HG03175 (cell line): Measurements from ENCODE around the gene DENND4B.
A peak's percentile ranks its signal among the peaks of the same experiment; 100 is the strongest.

Experiments
- ATAC-seq: cut with Tn5 transposase; IDR thresholded peaks from one replicate; pipeline ENCODE4 v1.9.1; 2021; ENCODE audit warnings: mild to moderate bottlenecking, moderate library complexity; ENCODE audit not compliant: unreplicated experiment

DENND4B gene

GRCh38 chr1:153973071-153973470 lies 26.6 kb upstream of the DENND4B start:
- ATAC-seq = no peak

- ATAC-seq = no peak
These were observed 23.8 kb upstream of the DENND4B start for GRCh38 chr1:153970346-153970745.

DNA sequence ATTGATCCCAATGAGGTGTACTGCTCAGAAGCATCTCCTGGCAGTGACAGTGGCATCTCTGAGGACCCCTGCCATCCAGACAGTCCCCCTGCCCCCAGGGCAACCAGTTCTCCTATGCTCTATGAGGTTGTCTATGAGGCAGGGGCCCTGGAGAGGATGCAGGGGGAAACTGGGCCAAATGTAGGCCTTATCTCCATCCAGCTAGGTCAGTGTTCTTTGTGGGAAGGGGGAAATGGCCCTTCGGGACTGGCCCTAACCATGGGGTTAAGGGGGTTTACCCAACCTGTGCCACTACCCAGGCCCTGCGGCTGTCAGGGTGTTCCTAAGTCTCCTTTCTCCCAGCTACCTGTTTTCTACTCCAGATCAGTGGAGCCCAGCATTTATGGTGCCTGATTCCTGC lies 22.5 kb upstream of the DENND4B start:
- ATAC-seq = no peak

- ATAC-seq = no peak
These were observed 21.9 kb upstream of the DENND4B start for GRCh38 chr1:153968408-153968807.

GRCh38 chr1:153968000-153968363 lies 21.5 kb upstream of the DENND4B start:
- no peak for ATAC-seq

DNA sequence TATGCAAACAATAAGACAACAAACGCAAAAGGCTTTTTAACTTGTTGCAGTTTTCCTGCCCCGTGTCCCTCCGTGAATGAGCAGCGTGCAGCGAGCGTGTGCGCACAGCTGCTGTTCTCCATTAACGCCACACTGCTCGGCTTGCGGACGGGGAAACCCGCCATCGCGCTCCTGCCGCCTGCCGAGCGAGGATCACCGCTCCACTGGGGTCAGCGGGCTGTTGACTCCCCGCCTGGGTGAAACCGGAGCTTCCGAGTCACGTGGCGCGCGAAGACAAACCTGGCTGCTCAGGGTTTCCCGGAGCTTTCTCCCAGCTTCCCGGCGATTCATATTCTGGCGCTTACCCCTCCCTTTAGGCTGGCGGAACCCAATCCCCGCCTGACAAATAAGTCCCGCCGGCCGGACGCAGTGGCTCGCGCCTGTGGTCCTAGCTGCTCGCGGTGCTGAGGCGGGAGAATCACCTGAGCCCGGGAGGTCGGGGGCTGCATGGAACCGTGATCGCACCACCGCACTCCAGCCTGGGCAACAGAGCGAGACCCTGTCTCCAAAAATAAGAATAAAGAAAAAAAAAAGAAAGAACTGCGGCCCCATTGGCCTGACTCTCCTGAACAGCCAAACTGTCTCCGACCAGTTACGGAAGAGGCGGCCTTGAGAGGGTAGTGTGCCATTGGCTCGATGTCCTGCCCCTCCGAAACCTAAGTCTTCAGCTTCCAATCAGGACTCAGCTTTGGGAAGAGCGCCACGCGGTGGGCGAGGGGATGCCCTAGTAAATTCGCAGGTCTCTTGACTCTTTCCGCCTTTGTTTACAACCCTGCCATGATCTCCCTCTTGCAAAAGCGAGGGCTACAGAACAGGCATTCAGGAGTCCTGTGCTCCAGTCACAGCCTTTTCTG lies 20.8 kb upstream of the DENND4B start, which contains the start of gene CREB3L4:
TSS of gene CREB3L4 (plus strand) at position 796 of the 893 bp plus-strand sequence. CDS start 624 bp downstream, outside the sequence.
- peak; percentile 76 for ATAC-seq

DNA sequence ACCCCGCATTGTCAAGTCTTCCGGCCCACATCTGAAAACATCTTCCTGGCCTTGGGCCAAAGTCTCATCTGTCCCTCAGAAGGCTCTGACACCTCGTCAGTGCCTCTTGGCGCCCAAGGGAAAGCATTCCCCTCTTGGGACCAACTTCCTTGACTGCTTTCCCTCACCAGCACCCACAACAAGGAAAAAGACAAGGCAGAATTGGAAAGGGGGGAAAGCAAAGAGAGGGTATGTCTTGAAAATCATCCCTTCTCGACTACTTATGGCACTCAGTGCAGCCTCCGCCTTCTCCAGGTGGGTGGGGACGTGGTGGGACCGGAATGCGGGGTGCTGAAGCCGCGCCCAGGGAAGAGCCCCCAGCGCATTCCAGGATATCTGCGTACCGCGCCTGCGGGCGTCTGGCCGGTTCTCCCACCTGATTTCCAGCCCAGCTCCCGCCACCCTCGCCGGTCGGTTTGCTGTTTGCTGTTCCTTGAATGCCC lies 17.4 kb upstream of the DENND4B start:
- ATAC-seq = no peak

DNA sequence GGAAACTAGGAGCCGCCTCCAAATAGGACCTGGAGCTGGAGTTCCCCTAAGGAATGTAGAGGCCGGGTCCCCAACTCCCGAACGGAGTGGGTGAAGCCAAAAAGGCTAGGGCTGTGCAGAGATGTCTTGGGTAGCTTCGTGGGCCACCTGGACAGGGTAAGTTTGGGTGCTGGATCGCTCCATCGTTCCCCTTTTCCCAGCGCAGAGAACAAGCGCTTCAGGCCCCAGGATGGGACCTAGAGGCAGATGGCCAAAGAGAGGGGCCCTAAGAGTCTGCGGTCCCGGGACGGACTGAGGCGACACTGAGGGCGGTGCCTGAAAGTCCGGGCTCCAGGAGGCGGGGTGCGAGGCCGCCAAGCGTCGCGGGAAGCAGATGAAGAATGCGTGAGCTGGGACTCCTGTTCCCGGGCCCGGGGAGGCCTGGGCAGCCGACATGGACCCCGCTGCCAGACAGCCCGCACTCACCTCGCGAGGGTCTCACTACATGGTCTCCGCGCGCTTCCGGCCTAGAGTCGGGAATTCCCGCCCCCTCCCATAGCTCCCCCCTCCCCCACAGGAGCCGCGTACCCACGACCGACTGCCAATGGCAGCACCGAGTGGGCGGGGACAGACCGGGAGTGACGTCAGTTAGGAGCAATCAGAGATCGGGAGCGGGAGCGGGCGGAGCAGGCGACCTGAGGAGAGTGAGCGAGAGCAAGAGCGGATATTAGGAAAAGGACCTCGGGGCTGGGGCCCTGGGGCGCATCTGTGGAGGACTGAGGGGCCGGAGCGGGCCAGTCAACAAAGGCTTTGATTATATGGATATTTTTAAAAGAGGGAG lies 16.7 kb upstream of the DENND4B start, which contains the start of gene SLC39A1:
TSS of gene SLC39A1 (minus strand) at position 508 of the 820 bp plus-strand sequence. CDS start 822 bp downstream, outside the sequence.
- peak; percentile 53 for ATAC-seq

DNA sequence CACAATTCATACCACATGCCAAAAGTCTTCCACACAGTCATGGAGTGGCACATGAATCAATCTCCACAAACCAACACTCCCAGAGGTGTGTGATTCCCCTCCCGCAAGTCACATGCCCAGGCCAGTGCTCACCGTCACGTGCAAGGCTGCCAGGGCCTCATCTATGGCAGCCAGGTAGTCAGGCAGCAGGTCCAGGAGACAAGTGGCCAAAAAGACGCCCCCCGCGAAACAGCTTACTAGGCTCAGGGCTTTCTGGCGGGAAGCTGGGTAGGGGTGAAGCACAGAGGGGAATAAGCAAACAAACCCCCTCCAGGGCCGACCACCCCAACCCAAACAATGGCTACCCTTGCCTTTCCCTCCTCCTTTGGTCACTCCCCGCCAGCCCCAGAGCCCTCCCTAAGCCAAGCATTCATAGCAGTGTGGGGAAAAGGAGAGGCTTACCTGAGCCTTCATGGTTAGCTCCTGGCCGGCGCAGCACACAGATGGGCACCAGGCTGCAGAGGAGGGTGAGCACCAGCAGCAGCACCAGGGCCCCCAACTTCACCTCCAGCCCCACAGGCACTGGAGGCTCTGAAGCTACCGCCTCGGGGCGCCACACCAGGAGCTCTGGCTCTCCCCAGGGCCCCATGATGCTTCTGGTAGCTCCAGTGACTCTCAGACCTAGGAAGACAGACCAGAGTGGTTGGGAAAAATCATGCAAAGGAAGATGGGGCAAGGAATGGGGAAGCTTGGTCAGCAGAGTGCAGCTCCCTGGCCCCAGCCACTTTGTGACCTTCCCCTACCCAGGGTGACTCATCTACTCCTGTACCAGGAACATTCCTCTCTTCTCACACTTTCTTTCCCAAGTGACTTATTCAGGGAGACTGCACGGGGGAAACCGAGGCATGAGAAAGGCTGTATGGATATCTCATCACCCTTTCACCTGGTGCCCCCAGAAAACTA lies 15.8 kb upstream of the DENND4B start:
- ATAC-seq = no peak

DNA sequence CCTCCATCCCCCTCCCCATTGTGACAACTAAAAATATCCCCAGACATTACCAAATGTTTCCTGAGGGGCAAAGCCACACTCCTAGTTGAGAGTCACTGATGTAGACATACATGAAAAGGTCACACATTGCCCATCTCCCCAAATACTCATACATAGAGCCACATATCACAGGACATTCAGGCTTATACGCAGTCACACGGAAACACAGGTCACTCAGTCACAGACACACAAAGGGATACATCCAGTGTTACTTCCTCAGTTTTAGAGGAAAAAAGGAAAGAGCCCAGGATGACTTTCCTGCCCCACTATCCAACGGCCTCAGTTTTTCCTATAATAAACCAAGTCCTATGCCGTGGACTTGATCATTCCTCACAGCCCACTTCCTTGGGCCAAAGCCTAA lies 14.9 kb upstream of the DENND4B start:
- no peak for ATAC-seq

DNA sequence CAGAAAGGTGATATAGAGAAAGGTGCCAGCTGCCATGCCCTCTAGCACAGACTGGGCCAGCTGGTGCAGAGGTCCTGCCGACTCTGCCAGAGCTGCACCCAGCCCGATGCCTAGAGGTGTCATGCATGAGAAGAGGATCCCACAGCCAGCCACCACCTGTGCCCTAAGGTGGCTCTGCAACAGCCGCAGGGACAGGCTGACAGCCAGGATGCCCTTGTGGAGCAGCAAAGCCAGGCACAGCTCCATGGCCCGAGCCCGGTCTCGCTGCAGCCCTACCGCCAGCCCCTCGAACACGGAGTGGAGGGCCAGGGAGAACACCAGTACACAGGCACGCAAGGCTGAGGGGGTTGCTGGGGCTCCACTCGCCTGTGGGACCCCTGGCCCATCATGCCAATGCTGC lies 13.7 kb upstream of the DENND4B start:
- ATAC-seq = no peak

GRCh38 chr1:153959454-153959853 lies 12.9 kb upstream of the DENND4B start:
- ATAC-seq = no peak

- no peak for ATAC-seq
These were observed 12.4 kb upstream of the DENND4B start for GRCh38 chr1:153958961-153959260.

- ATAC-seq = peak; percentile 80
These were observed 11.8 kb upstream of the DENND4B start, which contains the start of gene CRTC2 for GRCh38 chr1:153958111-153958960. Gene CRTC2, minus strand, starts transcription at chr1:153958612. Its CDS starts 115 bp downstream, at chr1:153958497.

- ATAC-seq = peak; percentile 11
These were observed 11.2 kb upstream of the DENND4B start for GRCh38 chr1:153957744-153958110.

DNA sequence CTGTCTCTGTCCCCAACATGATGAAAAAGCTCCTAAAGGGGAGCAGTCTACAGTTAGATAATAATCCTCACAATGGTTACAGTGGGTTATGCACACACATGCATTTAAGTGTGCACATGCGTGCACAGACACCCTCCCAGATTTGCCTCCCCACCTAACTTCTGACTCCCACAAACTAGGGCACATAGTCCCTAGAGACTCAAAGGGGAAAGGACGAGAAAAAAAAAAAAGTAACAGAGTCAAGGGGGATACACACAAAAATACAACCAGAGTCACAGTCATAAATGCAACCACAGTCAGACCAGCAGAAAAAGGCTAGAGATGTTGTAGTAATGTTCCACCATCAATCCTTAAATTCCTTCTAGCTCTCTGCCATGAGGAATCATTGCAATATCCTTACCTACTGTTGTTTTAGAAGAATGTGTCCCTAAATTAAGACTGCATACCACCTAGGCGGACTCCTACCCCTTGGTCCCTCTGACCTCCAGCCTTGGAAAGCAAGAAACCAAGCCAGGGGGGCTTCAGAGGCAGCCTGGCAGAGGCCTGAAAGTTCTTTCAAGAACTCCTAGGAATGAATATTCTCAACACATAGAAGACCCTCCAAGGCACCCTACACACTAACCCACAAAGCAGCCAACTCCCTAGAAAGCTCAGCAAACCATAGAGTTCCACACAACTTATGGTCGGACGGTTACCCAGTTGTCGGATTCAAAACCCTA lies 10.6 kb upstream of the DENND4B start:
- no peak for ATAC-seq

DNA sequence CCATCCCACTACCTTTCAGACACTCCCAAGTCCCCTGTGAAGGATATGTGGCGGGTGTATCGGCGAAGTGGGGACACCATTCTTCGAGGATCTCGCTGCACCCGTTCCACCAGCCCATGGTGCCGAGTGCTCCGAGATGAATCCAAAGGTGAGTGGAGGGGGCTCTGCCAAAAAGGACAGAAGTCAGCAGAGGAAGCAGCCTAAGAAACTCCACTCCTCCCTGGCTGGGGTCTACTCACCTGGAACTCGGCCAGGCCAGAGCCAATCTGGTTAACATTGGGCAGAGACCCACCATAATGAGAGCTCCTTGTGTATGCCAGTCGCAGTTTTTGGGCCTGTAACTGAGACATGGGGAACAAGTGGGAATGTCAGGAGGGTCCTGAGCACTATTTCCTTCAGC lies 8.3 kb upstream of the DENND4B start:
- no peak for ATAC-seq

DNA sequence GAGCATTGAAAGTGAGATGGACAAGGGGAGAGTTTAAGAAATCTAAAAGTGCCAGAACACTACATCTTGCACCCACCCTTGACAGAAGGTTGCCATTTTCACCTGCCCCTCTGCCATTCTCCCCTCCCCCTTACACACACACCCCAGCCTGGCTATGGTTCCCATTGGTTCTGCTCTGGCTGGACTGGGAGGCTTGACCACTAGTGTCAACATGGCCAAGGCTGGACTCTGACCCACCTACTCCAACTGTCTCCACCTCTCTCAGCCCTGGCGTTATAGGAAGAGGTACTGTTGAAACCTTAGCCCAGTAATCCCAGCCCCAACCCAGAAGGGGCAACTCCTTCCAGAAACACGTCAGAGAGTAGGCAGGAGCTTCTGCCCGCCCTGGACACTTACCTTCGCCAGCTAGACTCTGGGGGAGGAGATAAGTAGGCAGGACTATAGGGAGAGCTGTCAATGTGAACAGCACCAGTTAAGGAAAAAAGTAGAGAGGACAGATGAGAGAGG lies 7.4 kb upstream of the DENND4B start:
- ATAC-seq = no peak

- no peak for ATAC-seq
These were observed 5.3 kb upstream of the DENND4B start for GRCh38 chr1:153951801-153952200.
